GM20431 (cell line): ENCODE results near the gene CBFA2T2.
"Not testable (repeated sequence)": the region's sequence is repeated elsewhere in the genome, so short reads cannot be mapped to it uniquely, and the experiment has no call there.

Experiments used
- in situ Hi-C: fragments of 300-500 bp; cut with MseI, MboI; formaldehyde crosslinking; loops from one replicate; pipeline ENCODE4 v1.15.0; 2020; ENCODE audit warnings: low sequenced_read_pairs; ENCODE audit not compliant: unreplicated experiment

CBFA2T2 gene

DNA sequence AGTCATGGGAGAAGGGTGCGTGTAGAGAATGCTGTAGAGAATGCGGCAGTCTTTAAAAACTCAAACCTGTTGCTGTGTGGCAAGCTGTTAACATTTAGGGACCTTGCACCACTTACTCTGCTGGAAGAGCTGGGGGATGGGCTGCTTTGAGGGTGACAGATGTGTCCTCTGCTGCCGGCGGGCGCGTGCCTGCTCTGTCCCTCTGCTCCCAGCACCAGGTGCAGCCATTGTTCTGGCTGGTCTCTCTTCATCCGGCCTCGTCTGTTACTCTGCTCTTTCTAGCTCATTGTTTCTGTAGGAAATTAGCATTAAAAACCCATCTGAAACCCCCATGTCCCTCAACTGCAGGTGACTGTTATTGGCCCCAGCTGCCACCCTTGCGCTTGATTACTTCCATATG lies 78.5 kb downstream of the CBFA2T2 start:
- in situ Hi-C loops = no loop called here

DNA sequence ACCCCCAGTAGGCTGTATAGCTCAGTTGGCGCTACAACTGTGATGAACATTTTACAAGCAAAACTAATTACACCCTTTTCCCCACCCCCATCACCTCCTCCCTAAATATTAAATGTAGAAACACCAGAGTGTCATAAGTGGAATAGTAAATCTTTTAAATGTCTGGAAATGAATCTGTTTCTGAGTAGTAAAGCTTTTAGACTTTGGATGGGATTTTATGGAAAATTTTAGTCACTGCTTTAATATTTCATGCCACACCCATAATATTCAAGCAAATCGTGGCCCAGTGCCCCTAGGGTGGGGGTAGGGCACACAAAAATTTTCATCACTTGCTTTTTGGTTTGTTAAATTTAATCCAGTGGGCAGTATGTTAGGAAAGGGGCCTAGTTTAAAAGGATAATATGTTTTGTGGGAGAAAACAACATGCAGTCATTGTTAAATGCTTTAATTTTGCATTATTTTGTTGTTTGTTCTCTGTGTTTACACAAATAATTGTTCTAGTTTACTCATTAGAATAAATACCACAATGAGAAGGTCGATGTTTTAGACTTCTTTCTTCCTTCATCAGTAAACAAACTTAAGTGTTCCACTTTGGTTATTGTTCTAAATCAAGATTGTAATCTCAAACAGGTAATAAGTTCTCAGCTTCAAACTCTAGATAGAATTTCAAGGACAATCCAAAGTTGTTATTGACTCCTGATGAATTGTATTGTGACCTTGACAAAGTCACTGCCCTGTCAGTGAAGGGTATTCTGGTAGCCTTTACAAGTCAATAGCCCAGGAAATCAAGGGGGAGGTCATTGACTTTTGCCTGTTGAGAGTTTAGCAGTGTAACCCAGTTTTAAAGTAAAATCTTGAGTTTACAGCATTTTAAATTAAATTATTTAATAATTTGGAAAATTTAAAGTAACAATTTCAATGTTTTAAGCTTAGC lies 79.2 kb downstream of the CBFA2T2 start:
- in situ Hi-C loops = no loop called here

DNA sequence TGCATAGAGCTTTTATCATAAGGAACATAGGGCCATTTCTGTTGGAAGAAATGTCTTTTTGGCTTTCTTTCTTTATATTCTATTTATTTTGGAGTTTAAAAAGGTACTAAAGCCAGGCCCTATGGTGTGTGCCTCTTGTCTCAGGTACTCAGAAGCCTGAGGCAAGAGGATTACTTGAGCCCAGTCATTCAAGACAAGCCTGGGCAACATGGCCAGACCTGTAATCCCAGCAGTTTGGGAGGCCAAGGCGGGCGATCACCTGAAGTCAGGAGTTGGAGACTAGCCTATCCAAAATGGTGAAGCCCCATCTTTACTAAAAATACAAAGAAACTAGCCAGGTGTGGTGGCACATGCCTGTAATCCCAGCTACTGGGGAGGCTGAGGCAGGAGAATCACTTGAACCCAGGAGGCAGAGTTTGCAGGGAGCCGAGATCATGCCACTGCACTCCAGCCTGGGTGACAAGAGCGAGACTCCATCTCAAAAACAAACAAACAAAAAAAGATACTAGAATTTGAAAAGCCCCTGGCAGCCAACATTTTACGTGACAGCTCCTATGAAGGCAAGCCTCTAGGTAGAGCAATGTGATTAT lies 80.0 kb downstream of the CBFA2T2 start:
- in situ Hi-C loops = no loop called here

DNA sequence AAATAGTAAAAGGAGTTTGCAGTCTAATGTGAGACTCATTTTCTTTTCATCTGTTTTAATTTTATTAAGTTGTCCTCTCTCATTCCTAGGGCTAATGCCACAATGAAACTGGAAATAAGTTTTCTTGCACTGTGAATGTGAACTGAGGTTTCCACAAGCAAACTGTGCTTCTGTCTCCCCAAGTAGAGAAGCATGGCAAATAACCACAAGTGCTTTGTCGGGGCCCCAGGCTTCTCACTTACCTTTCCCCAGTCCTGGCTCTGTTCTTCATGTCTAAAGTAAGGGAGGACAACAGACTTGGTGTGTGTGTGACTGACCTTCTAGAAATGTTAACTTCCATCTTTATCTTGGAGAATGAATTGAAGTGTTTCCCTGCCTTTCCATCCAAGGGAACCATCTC lies 80.8 kb downstream of the CBFA2T2 start:
- in situ Hi-C loops = no loop called here

DNA sequence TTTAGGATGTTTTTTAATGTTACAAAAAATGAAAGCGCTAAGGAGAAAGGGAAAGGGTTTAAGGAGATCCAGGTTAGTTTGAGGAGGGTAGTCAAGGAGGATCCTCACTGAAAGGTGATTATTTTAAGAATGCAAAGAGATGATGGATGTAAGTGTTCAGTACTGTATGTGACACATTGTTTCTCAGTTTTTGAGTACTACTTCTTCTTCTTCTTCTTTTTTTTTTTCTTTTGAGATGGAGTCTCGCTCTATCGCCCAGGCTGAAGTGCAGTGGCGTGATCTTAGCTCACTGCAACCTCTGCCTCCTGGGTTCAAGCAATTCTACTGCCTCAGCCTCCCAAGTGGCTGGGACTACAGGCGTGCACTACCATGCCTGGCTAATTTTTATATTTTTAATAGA lies 83.4 kb downstream of the CBFA2T2 start:
- in situ Hi-C loops = not testable (repeated sequence)

DNA sequence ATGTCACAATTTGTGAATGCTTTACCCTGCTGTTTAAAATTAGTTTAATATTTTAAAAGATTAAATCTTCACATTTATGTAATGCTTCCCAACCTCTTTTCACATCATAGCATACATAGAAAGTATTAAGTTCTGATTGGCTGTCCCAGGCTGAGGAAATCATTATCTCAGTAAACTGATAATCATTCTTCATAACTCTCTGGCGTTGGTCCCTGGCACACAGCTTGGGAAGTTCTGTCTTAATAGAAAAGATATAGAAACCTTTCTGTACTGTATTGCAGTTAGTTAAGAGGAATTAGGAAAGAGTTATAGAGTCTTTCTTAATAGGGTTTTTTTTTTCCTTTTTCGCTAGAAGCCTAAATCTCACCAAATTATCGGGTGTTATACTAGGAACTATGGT lies 85.4 kb downstream of the CBFA2T2 start:
- in situ Hi-C loops = no loop called here

DNA sequence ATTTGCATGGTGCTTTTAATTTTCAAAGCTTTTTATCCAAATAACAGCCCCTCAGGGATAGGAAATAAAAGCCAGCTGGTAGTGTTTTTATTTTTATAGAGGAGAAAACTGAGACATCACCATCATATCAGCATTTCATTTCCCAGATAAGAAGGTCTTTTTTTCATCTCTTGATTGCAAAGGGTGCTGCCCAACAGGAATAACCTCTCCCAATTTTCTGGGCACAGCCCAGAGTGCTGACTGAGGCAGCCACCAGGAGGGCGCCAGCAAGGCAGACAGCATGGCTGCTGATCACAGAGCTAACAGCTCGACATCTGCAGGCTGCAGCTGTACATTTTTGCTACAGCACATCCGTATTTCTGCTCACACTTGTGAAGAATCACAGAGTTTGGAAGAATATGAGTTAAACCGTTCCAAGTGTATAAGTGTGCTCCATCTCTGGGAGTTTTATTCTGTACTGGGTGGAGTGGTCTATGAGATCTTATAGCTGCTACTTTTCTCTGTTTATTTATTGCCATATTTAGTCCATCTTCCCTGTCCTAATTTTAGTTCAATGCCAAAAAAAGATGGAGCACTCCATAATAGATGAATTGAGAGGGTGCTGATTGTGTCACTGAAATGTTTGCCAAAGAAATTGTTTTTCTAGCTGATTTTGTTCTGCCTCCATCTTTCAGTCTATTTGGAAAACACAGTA lies 86.7 kb downstream of the CBFA2T2 start:
- in situ Hi-C loops = no loop called here

DNA sequence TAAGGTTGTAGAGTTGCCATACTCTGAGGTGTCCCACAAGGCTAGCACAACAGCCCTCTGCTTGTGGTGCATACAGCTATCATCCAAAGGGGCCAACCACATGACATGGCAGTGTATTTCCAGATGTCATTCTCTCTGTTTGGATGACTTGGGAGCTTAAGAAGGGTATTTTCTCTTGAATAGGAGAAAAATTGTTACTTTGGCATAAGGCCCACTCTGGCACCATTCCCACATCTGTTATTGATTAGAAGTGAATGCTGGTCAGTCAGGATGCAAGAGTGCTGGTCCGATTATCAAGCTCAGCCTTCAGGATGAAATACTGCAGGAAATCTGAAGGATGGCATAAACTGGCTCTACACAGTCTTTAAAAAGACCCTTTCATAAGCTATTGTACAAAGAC lies 88.6 kb downstream of the CBFA2T2 start:
- in situ Hi-C loops = no loop called here

DNA sequence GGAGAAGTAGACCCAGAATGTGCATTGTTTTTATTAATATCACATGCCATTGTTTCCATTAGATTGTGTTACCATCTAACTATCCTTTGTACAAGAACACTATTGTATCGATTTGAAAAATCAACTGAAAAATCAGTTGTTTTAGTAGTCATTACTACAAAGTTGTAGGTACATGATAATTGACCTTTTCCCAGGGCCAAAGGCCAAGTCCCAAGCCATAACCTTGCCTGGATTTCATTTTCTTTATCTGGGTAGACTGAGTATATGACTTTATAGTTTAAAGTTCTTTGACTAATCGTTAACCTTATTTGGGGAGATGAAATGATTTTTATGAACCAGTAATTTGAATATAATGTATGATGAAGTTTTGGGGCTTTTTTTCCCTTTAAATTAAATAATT lies 93.2 kb downstream of the CBFA2T2 start:
- in situ Hi-C loops = no loop called here

DNA sequence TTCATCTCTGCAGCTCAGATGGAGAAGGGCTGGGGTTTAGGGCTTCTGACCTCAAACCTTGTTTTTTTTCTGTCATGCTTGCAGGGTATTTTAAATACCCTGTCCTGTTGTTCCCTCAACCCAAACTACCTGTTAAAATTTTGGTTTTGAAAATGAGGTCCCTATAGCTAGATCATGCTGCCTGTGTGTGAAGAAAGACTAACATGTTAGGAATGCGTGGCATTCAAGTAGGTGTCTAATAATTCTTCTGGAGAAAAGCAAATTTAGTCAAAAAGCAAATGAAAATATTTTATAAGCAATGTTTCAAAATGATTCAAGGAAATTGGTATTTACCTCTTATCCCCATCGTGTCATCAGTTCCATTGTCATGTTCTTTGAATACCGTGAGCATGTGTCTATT lies 95.1 kb downstream of the CBFA2T2 start:
- in situ Hi-C loops = no loop called here

DNA sequence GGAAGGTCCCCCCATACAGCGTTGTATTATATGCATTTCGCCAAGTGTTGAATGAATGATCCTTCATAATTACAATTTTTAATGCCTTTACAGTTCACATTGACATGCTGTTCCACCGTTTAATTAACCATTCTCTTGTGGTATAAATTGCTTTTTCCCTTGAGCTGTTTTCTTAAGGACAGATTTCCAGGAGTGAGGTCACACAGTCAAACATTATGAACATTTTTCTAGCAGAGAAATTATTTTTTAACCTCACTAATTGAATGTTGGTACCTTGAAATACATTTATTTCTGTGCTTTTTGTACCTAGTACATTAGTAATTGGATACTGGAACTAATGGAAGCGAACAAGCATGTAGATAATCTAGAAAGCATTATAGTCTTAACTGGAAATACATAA lies 95.5 kb downstream of the CBFA2T2 start:
- in situ Hi-C loops = no loop called here

DNA sequence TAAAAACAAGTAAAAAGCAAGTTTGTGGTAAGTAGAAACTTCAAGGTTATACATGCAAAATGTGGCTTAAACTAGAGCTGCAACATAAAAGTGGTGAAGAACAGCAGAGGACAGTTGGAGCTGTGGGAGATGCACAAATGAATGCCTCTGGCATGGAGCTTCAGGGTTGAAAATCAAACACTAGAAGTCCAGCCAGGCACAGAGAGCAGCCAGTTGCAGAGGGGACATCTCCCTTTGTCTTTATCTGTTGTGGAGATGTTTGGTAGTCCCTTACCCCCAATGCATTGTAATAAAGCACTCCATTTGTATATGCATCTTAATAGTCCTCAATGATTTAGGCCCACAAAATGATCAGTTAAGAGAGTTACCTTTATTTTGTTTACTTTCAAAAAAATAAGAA lies 99.2 kb downstream of the CBFA2T2 start:
- in situ Hi-C loops = no loop called here

DNA sequence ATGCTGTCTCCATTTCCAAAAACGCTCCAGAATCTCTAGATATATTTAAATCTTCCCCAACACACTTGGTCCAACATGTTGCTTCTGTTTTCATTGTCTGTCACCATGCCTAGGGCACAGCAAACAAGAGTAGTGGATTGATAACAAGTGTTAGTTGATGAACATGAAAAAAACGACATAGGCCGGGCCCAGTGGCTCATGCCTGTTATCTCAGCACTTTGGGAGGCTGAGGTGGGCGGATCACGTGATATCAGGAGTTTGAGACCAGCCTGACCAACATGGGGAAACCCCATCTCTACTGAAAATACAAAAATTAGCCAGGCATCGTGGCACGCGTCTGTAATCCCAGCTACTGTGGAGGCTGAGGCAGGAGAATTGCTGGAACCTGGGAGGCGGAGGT lies 102.0 kb downstream of the CBFA2T2 start:
- in situ Hi-C loops = not testable (repeated sequence)

DNA sequence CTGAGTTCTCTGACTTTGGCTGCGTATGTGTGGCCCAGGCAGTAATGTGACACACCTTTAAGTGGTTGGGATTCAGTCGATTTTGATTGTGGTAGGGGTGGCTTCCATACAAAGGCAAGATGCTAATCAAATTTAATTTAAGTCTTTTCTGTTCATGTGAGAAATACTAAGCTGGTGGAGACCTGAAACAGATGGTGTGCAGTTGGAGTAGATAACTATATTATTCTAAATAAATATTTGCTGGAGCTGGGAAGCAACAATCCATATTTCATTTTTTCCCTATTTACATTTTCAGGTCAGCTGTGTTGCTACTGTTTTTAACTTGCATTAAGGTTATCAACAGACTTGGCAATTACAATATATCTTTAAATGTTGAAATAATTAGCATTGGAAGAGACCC lies 104.8 kb downstream of the CBFA2T2 start:
- in situ Hi-C loops = no loop called here

DNA sequence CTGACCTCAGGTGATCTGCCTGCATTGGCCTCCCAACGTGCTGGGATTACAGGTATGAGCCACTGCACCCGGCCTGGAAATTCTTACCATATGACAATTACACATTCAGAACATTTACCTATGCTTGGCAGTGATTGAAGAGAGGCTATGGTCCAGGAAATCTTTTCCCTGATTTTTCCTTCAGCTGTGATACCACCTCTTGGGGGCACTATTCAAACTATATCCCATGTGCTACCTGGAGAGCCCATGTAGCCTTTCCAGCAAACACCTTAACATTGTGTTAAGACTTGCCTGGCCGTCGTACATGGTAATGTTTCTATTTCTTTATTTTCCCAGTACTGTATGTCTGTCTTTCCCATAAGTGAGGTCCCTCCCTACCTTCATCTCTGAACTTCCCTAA lies 110.5 kb downstream of the CBFA2T2 start:
- in situ Hi-C loops = no loop called here

DNA sequence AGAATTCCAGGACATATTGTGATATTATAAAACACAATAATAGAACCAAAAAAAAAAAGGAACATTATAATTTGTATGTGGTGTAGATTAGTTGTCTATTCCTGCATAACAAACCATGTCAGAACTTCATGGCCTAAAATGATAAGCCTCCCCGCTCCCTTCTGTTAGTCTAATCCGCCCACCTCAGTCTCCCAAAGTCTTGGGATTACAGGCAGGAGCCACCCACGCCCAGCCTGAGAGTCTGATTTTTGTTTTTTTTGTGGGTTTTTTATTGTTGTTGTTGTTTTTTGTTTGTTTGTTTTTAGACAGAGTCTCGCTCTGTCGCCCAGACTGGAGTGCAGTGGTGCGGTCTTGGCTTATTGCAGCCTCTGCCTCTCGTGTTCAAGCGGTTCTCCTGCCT lies 111.1 kb downstream of the CBFA2T2 start:
- in situ Hi-C loops = no loop called here

DNA sequence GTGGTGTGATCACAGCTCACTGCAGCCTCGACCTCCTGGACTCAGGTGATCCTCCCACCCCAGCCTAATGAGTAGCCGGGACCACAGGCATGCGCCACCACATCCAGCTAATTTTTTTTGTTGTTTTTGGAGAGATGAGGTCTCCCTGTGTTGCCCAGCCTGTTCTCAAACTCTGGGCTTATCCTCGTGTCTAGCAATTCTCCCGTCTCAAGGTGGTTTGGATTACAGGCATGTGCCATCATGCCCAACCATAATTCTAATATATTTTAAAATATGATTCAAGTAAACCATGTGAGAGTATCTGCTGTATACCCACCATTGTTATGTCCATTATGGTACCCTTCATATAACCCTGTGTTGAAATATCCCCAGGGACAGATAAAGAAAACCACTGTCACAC lies 112.0 kb downstream of the CBFA2T2 start:
- in situ Hi-C loops = no loop called here

DNA sequence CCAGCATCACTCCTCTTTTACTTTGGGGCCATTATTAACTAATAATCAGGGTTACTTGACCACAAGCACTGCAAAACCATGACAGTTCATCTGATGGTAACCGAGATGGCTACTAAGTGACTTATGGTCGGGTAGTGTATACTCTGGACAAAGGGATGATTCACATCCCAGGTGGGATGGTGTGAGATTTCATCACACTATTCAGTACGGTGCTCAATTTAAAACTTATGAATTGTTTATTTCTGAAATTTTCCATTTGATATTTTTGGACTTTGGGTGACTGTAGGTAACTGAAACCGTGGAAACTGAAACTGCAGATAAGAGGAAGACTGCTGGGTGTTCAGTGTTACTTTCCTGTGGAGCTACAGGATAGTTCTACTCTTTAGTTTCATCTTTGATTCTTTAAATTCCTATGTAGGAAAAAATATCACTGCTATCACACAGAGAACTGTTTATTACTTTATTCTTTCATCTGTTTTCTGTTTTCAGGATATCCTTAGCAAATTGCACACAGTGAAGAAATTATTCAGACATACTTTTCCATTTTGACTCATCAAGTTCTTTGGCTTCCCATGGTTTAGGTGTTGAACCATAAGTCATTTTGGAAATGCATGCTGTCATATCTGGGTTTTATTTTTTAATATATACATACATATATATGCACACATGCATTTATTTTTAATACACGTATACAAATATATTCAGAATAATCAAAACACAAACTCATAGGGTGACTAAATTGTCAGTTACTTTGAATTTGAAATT lies 113.1 kb downstream of the CBFA2T2 start:
- in situ Hi-C loops = no loop called here

DNA sequence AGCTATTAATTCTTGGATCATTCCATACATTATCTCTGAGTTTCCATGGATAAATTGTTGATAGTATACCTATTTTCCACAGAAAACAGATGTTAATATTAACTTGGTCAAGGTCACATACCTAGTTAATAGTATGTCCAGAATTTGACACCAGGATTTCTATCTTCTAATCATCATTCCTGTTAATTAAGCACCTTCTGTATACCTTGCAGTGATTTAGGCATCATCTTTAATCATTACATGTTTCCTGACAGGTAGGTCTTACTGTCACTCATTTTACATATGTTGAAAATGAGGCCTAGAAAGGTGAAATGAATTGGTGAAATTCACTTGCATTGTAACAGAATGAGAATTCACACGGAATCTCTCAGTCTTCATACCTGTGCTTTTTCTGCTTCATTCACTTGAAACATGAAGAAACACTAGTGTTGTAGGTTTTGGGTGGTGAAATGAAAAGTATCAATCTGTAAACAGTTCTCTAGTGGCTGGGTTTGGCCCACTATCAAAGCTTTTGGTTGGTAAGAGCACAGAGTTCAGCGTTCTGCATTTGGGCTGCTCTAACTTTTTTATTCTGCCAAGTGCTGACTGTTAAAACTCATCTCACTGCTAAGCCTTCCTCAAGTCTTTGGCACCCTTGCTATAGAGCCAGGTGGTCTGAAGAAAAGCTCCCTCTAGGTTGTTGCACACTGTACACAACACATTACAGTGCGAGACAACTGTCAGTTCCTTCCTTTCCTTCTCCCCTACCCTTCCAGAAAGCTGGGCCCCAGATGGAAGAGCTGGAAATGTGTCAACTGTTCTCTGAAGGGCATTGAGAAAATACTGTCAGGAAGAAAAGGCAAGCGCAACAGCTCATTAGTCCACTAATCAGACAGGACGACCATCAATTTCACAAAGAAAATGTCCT lies 114.4 kb downstream of the CBFA2T2 start:
- in situ Hi-C loops = no loop called here

DNA sequence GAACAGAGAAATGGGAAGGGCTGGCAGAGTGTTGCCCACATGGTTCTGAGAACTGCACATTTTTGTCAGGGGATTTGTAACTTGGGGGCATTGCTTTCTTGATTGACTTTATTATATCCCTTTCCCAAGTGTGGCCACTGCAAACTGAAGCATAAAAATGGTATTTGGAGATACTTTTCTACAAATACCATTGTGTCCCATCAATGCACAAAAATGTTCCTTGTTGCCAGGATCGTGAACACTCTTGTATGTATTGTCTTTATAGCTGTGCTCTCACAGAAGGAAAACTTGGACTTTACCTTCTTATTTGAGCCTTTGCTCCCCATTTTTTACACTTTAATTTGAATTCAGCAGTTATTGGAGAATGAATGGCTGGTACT lies 115.1 kb downstream of the CBFA2T2 start:
- in situ Hi-C loops = no loop called here
